Sigmoid colon (tissue), 4 donors: Measurements from ENCODE around the gene PDE4D.

Experiments
- CTCF ChIP-seq, 4 experiments: fragments of 450-650 bp in 3 of 4; fragments of 200-600 bp in 1 of 4; IDR thresholded peaks; one replicate each; pipeline ENCODE4 v1.5.1; 2016 to 2019; ENCODE audit warnings: antibody characterized with exemption in 4 of 4, mild to moderate bottlenecking in 3 of 4, moderate library complexity in 2 of 4
- POLR2A ChIP-seq, 2 donors: fragments of 450-650 bp; IDR thresholded peaks; one replicate each; pipeline ENCODE4 v1.6.1; 2016; ENCODE audit warnings: antibody characterized with exemption in 2 of 2, mild to moderate bottlenecking in 2 of 2, moderate library complexity in 2 of 2
- POLR2AphosphoS5 ChIP-seq, 4 donors: sonication (generic); formaldehyde crosslinking; IDR thresholded peaks; one replicate each; pipeline ENCODE4 v1.6.1; 2017; ENCODE audit warnings: antibody characterized with exemption in 4 of 4

GRCh38 chr5:59267033-59267432, 626.5 kb downstream of the PDE4D start:
- no peak for TF ChIP-seq POLR2AphosphoS5 (IDR thresholded peaks at IDR 0.05)
- no peak for TF ChIP-seq CTCF (IDR thresholded peaks at IDR 0.05)
- TF ChIP-seq POLR2A (IDR thresholded peaks at IDR 0.05): no peak
